ENCODE measurements around the gene MDGA2. TPM values are rescaled to one million over a fixed set of nuclear protein-coding genes. Genes with fewer than 3 reads are reported as not detected.
"Not testable (repeated sequence)": the region's sequence is repeated elsewhere in the genome, so short reads cannot be mapped to it uniquely, and the experiment has no call there.

MDGA2 gene
- total RNA-seq, 1 donor, result not detected

DNA sequence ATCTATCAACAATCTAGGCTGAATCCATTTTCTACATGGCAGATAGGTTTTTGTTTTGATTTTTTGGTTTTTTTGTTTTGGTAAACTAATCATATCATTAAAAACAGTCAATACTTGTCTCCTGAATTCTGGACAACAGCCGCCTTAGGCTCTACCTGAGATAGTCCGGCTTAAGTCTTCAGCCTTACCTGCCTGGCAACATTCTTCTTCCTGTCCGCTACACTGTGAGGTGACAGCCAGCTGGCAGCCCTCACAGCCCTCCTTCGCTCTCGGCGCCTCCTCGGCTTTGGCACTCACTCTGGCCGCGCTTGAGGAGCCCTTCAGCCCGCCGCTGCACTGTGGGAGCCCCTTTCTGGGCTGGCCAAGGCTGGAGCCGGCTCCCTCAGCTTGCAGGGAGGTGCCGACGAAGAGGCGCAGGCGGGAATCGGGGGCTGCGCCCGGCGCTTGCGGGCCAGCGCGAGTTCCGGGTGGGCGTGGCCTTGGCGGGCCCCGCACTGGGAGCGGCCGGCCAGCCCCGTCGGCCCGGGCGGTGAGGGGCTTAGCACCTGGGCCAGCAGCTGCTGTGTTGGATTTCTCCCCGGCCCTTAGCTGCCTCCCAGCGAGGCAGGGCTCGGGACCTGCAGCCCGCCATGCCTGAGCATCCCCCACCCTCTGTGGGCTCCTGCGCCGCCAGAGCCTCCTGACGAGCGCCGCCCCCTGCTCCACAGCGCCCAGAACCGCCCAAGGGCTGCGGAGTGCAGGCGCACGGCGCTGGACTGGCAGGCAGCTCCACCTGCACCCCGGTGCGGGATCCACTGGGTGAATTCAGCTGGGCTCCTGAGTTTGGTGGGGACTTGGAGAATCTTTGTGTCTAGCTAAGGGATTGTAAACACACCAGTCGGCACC is 49.0 kb downstream of the MDGA2 start:
- no peak for DNase-seq (ENCODE audit: low read depth)
- TF ChIP-seq, protein P1, sequence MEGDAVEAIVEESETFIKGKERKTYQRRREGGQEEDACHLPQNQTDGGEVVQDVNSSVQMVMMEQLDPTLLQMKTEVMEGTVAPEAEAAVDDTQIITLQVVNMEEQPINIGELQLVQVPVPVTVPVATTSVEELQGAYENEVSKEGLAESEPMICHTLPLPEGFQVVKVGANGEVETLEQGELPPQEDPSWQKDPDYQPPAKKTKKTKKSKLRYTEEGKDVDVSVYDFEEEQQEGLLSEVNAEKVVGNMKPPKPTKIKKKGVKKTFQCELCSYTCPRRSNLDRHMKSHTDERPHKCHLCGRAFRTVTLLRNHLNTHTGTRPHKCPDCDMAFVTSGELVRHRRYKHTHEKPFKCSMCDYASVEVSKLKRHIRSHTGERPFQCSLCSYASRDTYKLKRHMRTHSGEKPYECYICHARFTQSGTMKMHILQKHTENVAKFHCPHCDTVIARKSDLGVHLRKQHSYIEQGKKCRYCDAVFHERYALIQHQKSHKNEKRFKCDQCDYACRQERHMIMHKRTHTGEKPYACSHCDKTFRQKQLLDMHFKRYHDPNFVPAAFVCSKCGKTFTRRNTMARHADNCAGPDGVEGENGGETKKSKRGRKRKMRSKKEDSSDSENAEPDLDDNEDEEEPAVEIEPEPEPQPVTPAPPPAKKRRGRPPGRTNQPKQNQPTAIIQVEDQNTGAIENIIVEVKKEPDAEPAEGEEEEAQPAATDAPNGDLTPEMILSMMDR (IDR thresholded peaks at IDR 0.05; ENCODE audit: insufficient read depth, low read length), result no peak
- no peak overlapping the region for H3K4me3 ChIP-seq (ENCODE audit: low read depth, low read length)

GRCh38 chr14:47624126-47624525 is 51.3 kb downstream of the MDGA2 start:
- not testable (repeated sequence) for DNase-seq (ENCODE audit: low read depth); H3K4me3 ChIP-seq (ENCODE audit: low read depth, low read length)

DNA sequence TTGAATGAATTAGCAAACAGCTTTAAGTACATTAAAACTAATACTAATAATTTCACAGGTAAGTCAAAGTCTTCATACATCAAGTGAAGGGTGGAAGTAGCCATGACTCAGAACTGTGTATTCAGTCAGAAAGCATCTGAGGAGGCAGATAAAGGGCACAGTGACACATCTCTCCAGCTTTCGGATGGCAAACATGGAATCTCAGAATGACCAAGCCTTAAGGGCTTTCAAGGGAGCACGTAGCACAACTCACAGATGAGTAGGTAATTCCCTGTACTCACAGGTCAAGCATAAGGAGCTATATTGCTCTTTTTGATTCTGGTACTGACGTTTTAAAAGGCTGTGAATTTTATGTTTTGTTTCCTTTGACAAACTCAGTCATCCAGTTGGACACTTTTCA is 56.0 kb downstream of the MDGA2 start:
- no peak overlapping the region for H3K4me3 ChIP-seq (ENCODE audit: low read depth, low read length)
- no peak for DNase-seq (ENCODE audit: low read depth)
- TF ChIP-seq, protein P1 (IDR thresholded peaks at IDR 0.05; ENCODE audit: insufficient read depth, low read length), result no peak

- no peak for DNase-seq (ENCODE audit: low read depth)
- H3K4me3 ChIP-seq (ENCODE audit: low read depth, low read length), result no peak overlapping the region
- TF ChIP-seq, protein P1 (IDR thresholded peaks at IDR 0.05; ENCODE audit: insufficient read depth, low read length), result no peak
Measured at GRCh38 chr14:47606566-47606965, 68.8 kb downstream of the MDGA2 start.

DNA sequence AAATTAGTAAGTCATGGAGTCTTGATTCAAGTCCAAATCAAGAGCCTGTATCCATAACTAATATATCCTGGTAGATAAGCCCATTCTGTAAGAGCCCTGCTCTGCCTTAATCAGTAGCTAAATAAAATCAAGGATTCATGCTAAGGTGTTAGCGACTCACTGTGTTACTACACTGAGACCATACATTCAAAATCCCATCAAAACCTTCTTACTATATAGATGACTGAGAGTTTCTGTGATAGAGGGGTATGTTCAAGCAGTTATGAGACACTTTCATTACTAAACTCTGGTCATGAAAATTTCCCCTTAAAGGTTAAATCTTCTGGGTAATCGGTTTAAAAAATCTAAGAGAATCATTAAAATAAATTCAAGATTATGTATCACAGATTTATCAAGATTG is 78.5 kb downstream of the MDGA2 start:
- TF ChIP-seq, protein P1 (IDR thresholded peaks at IDR 0.05; ENCODE audit: insufficient read depth, low read length), result no peak
- H3K4me3 ChIP-seq (ENCODE audit: low read depth, low read length), result no peak overlapping the region
- DNase-seq (ENCODE audit: low read depth), result no peak

GRCh38 chr14:47596232-47596631 is 79.2 kb downstream of the MDGA2 start:
- TF ChIP-seq, protein P1 (IDR thresholded peaks at IDR 0.05; ENCODE audit: insufficient read depth, low read length), result no peak
- no peak overlapping the region for H3K4me3 ChIP-seq (ENCODE audit: low read depth, low read length)
- DNase-seq (ENCODE audit: low read depth), result no peak

DNA sequence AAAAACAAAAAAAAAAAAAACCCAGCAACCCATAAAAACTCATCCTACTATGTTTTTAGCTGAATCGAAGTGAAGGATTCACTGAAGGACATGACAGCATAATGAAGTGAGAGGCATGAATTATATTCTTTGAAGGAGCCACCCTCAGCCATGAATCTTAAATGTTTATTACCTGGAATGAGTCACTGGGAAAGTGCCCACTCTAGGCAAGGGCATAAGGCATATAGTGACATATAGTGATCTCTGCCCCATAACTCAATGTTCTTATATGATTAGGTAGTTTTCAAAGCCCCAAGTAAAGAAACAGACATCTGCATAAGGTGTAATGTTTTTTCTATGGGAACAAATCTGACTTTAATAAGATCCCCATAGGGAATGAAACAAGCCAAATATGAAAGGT is 79.9 kb downstream of the MDGA2 start:
- no peak overlapping the region for H3K4me3 ChIP-seq (ENCODE audit: low read depth, low read length)
- TF ChIP-seq, protein P1 (IDR thresholded peaks at IDR 0.05; ENCODE audit: insufficient read depth, low read length), result no peak
- no peak for DNase-seq (ENCODE audit: low read depth)

Data from fibroblast of the aortic adventitia (primary cell).